H7 (cell line): ENCODE data around the gene HLA-DMB. TPM values are rescaled to one million over a fixed set of nuclear protein-coding genes. Genes with fewer than 3 reads are reported as not detected.

Source experiments
- DNase-seq: peaks from one replicate; pipeline ENCODE4 v3.0.0; 2012
- H3K27me3 ChIP-seq: 2 replicates; pipeline ENCODE4 v1.6.0; 2011; ENCODE audit warnings: mild to moderate bottlenecking, low read length; ENCODE audit not compliant: control insufficient read depth, insufficient read depth
- H3K36me3 ChIP-seq: replicated peaks from 2 replicates; pipeline ENCODE4 v1.5.1; 2011; ENCODE audit warnings: low read length; ENCODE audit not compliant: control insufficient read depth, insufficient read depth
- H3K4me3 ChIP-seq: 2 replicates; pipeline ENCODE4 v1.5.1; 2011; ENCODE audit warnings: low read depth, mild to moderate bottlenecking, control low read depth, low read length, moderate library complexity; ENCODE audit not compliant: insufficient read depth
- total RNA-seq: library from RNA; depleted of rRNA; stranded (reverse); fragments of >200 nt; shearing (Covaris generic); gene quantifications from 2 replicates; pipeline ENCODE4 v1.2.3, GENCODE V29; 2014; rRNA removed

HLA-DMB gene
- total RNA-seq: 0.17 and 0.55 TPM in 2 replicates

GRCh38 chr6:32940656-32941213 is at the start of gene HLA-DMB:
Gene HLA-DMB, minus strand, starts transcription at chr6:32941028. Its CDS starts 221 bp downstream, at chr6:32940807.
- peak; percentile 47 for DNase-seq

GRCh38 chr6:32989368-32989767 is 48.5 kb upstream of the HLA-DMB start:
- no peak overlapping the region for H3K4me3 ChIP-seq
- H3K27me3 ChIP-seq: no peaks in the 10 kb centered on the region
- DNase-seq: no peak

More at GRCh38 chr6:32940656-32941213, at the start of gene HLA-DMB:
- Histone ChIP-seq H3K27me3 (peaks cover 2% of the 10 kb centered on the region; the same call in 1 of the 2 replicates), H3K4me3 (peak within 1 kb of the TSS; percentile 33), H3K36me3 (no peaks in the 10 kb centered on the region)

GRCh38 chr6:32984622-32985389 is 44.0 kb upstream of the HLA-DMB start:
- H3K36me3 ChIP-seq: peaks cover 10% of the 10 kb centered on the region
- DNase-seq: peak; percentile 81

More at GRCh38 chr6:32989368-32989767, 48.5 kb upstream of the HLA-DMB start:
- no peaks in the 10 kb centered on the region for H3K36me3 ChIP-seq

GRCh38 chr6:32983964-32984621 is 43.3 kb upstream of the HLA-DMB start:
- DNase-seq: no peak
- Histone ChIP-seq H3K36me3 (peaks cover 15% of the 10 kb centered on the region), H3K4me3 (no peak overlapping the region), H3K27me3 (no peaks in the 10 kb centered on the region)

More at GRCh38 chr6:32984622-32985389, 44.0 kb upstream of the HLA-DMB start:
- Histone ChIP-seq H3K4me3 (no peak overlapping the region), H3K27me3 (no peaks in the 10 kb centered on the region)

- no peak for DNase-seq
- no peak overlapping the region for H3K4me3 ChIP-seq
Observed at GRCh38 chr6:32983493-32983848, 42.6 kb upstream of the HLA-DMB start.

GRCh38 chr6:32982702-32983492 is 42.1 kb upstream of the HLA-DMB start:
- no peak for DNase-seq
- peaks cover 24% of the 10 kb centered on the region for H3K36me3 ChIP-seq
- H3K4me3 ChIP-seq: no peak overlapping the region
- no peaks in the 10 kb centered on the region for H3K27me3 ChIP-seq

More at GRCh38 chr6:32983493-32983848, 42.6 kb upstream of the HLA-DMB start:
- Histone ChIP-seq H3K36me3 (peaks cover 19% of the 10 kb centered on the region), H3K27me3 (no peaks in the 10 kb centered on the region)

- H3K27me3 ChIP-seq: no peaks in the 10 kb centered on the region
Observed at GRCh38 chr6:32982084-32982701, 41.4 kb upstream of the HLA-DMB start.

GRCh38 chr6:32980488-32981038 is 39.7 kb upstream of the HLA-DMB start:
- no peak overlapping the region for H3K4me3 ChIP-seq
- no peaks in the 10 kb centered on the region for H3K27me3 ChIP-seq
- H3K36me3 ChIP-seq: peaks cover 47% of the 10 kb centered on the region
- DNase-seq: no peak

More at GRCh38 chr6:32982084-32982701, 41.4 kb upstream of the HLA-DMB start:
- peaks cover 31% of the 10 kb centered on the region for H3K36me3 ChIP-seq
- no peak overlapping the region for H3K4me3 ChIP-seq
- DNase-seq: no peak

GRCh38 chr6:32979720-32980487 is 39.1 kb upstream of the HLA-DMB start:
- no peak for DNase-seq
- H3K27me3 ChIP-seq: no peaks in the 10 kb centered on the region
- H3K36me3 ChIP-seq: peaks cover 52% of the 10 kb centered on the region
- no peak overlapping the region for H3K4me3 ChIP-seq

GRCh38 chr6:32977953-32978324 is 37.1 kb upstream of the HLA-DMB start:
- no peak overlapping the region for H3K4me3 ChIP-seq
- peaks cover 69% of the 10 kb centered on the region for H3K36me3 ChIP-seq
- DNase-seq: no peak
- H3K27me3 ChIP-seq: no peaks in the 10 kb centered on the region

- H3K27me3 ChIP-seq: no peaks in the 10 kb centered on the region
- no peak overlapping the region for H3K4me3 ChIP-seq
- H3K36me3 ChIP-seq: peaks cover 72% of the 10 kb centered on the region
- no peak for DNase-seq
Observed at GRCh38 chr6:32977272-32977952, 36.6 kb upstream of the HLA-DMB start.

- Histone ChIP-seq H3K27me3 (no peaks in the 10 kb centered on the region), H3K4me3 (no peak overlapping the region; the same call in 1 of the 2 replicates), H3K36me3 (peaks cover 73% of the 10 kb centered on the region)
- DNase-seq: no peak
Observed at GRCh38 chr6:32976334-32977069, 35.7 kb upstream of the HLA-DMB start.
